WERI-Rb-1 (cell line): ENCODE data around the gene CASQ2.

Experiments
- DNase-seq: peaks from one replicate; pipeline ENCODE4 v3.0.0-alpha.2; 2020
- H3K27ac ChIP-seq: fragments of 250-450 bp; sonication (Bioruptor Pico); 2 replicates; pipeline ENCODE4 v1.5.1; 2020; ENCODE audit warnings: mild to moderate bottlenecking, moderate library complexity
- H3K27me3 ChIP-seq: fragments of 250-450 bp; sonication (Bioruptor Pico); 2 replicates; pipeline ENCODE4 v1.5.1; 2021; ENCODE audit warnings: mild to moderate bottlenecking, low read depth, moderate library complexity; ENCODE audit not compliant: insufficient read depth, severe bottlenecking
- H3K36me3 ChIP-seq: fragments of 250-450 bp; sonication (Bioruptor Pico); 2 replicates; pipeline ENCODE4 v1.5.1; 2020; ENCODE audit warnings: mild to moderate bottlenecking, moderate library complexity
- H3K4me3 ChIP-seq: 2 replicates; pipeline ENCODE4 v1.5.1; 2011; ENCODE audit warnings: low read depth, mild to moderate bottlenecking, control low read depth, low read length
- H3K9me3 ChIP-seq: fragments of 250-450 bp; sonication (Bioruptor Pico); 2 replicates; pipeline ENCODE4 v1.5.1; 2021; ENCODE audit warnings: mild to moderate bottlenecking, moderate library complexity; ENCODE audit not compliant: severe bottlenecking
- TF ChIP-seq, protein P1 (sequence below): IDR thresholded peaks from 2 replicates; pipeline ENCODE4 v1.5.1; 2011; ENCODE audit warnings: low read depth, mild to moderate bottlenecking, control low read depth, inconsistent platforms, low read length

CASQ2 gene

DNA sequence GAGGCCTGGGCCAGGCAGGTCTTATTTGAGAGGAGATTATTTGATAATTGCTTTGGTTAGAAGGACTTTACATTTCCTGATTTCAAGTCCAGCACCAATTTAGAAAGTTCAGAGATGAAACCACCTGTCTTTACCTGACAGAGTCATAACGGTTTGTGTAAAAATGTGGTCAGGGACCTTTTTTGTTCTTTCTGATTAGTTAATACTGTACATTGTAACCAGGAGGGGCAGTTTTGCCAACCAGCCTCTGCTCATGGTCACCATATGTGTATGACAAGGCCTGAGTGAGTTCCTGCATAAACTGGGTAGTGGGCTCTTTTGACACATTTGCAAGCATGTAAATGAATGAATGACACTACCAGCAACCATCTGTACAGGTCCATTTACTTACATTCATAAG, 70.9 kb downstream of the CASQ2 start:
- TF ChIP-seq, protein P1, sequence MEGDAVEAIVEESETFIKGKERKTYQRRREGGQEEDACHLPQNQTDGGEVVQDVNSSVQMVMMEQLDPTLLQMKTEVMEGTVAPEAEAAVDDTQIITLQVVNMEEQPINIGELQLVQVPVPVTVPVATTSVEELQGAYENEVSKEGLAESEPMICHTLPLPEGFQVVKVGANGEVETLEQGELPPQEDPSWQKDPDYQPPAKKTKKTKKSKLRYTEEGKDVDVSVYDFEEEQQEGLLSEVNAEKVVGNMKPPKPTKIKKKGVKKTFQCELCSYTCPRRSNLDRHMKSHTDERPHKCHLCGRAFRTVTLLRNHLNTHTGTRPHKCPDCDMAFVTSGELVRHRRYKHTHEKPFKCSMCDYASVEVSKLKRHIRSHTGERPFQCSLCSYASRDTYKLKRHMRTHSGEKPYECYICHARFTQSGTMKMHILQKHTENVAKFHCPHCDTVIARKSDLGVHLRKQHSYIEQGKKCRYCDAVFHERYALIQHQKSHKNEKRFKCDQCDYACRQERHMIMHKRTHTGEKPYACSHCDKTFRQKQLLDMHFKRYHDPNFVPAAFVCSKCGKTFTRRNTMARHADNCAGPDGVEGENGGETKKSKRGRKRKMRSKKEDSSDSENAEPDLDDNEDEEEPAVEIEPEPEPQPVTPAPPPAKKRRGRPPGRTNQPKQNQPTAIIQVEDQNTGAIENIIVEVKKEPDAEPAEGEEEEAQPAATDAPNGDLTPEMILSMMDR: no peak
- DNase-seq: no peak
- Histone ChIP-seq H3K27me3 (no peaks in the 10 kb centered on the region), H3K27ac (no peak overlapping the region), H3K9me3 (no peaks in the 10 kb centered on the region), H3K4me3 (no peak overlapping the region), H3K36me3 (no peaks in the 10 kb centered on the region)

DNA sequence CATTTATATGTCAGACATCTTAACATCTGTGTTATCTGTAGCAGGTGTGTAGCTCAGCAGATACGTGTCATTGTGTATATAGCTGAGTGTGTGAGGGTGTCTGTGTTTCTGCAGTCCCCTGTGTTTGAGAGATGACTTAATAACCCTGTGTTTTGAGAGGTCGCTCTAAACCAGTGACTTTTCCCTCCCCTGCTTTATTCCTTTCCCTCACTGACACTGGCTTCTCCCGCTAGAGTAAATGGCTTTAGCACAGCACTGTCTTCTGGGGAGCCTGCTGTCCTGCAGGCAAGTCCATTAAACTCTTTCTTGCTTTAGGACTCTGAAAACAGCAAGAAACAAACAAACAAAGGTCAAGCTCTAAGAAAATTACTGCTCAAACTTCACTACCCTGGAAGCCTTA, 73.7 kb downstream of the CASQ2 start:
- H3K9me3 ChIP-seq: no peaks in the 10 kb centered on the region
- DNase-seq: no peak
- H3K27me3 ChIP-seq: no peaks in the 10 kb centered on the region
- H3K36me3 ChIP-seq: no peaks in the 10 kb centered on the region; the same call in 1 of the 2 replicates
- H3K27ac ChIP-seq: no peak overlapping the region
- no peak overlapping the region for H3K4me3 ChIP-seq
- TF ChIP-seq, protein P1: no peak

DNA sequence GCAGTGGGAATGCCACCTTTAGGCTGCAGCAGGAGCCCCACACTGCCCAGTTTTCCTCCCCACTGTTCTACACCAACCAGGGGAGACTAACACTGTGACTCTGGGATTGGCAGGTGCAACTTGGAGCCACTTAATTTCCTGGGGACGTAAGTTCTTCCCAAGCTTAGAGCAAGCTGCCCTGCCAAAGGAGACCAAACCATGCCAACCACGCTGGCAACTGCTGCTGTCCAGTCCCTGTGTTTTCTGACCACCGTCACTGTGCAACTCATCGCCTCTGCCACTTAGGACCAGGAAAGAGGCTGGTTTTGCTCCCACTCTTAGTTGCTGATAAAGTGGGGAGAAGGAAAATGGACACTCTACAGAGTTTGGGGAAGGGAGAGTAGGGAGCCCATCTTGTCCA, 76.3 kb downstream of the CASQ2 start:
- no peak for DNase-seq
- H3K4me3 ChIP-seq: no peak overlapping the region
- no peak overlapping the region for H3K27ac ChIP-seq
- TF ChIP-seq, protein P1: no peak
- no peaks in the 10 kb centered on the region; the same call in 1 of the 2 replicates for H3K36me3 ChIP-seq
- no peaks in the 10 kb centered on the region for H3K9me3 ChIP-seq
- H3K27me3 ChIP-seq: no peaks in the 10 kb centered on the region

DNA sequence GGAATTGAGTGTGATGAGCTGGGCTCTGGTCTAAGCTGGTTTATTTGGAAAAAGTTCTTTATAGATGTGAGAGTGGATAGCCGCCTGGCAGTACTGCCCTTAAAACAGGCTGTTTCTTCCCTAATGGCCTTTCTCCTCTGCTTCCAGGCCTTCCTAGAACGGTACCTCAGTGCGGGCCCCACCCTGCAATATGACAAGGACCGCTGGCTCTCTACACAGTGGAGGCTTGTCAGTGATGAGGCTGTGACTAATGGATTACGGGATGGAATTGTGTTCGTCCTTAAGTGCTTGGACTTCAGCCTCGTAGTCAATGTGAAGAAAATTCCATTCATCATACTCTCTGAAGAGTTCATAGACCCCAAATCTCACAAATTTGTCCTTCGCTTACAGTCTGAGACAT, 77.5 kb downstream of the CASQ2 start:
- H3K36me3 ChIP-seq: no peaks in the 10 kb centered on the region; the same call in 1 of the 2 replicates
- H3K4me3 ChIP-seq: no peak overlapping the region
- no peak overlapping the region for H3K27ac ChIP-seq
- TF ChIP-seq, protein P1: no peak
- no peak for DNase-seq
- no peaks in the 10 kb centered on the region for H3K27me3 ChIP-seq
- no peaks in the 10 kb centered on the region for H3K9me3 ChIP-seq

DNA sequence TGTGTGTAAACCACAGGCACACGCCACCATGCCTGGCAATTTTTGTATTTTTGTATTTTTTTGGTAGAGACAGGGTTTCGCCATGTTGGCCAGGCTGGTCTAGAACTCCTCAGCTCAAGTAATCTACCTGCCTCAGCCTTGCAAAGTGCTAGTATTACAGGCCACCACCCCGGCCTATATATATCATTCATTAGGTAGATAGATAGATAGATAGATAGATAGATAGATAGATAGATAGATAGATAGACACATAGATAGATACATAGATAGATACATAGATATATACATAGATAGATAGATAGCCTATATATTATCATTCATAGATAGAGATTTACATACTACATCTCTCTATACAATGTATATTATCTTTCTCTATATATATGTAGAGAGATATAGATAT, 80.8 kb downstream of the CASQ2 start:
- H3K27me3 ChIP-seq: no peaks in the 10 kb centered on the region
- H3K4me3 ChIP-seq: no peak overlapping the region
- TF ChIP-seq, protein P1: no peak
- DNase-seq: no peak
- no peaks in the 10 kb centered on the region; the same call in 1 of the 2 replicates for H3K36me3 ChIP-seq
- no peaks in the 10 kb centered on the region for H3K9me3 ChIP-seq
- H3K27ac ChIP-seq: no peak overlapping the region

DNA sequence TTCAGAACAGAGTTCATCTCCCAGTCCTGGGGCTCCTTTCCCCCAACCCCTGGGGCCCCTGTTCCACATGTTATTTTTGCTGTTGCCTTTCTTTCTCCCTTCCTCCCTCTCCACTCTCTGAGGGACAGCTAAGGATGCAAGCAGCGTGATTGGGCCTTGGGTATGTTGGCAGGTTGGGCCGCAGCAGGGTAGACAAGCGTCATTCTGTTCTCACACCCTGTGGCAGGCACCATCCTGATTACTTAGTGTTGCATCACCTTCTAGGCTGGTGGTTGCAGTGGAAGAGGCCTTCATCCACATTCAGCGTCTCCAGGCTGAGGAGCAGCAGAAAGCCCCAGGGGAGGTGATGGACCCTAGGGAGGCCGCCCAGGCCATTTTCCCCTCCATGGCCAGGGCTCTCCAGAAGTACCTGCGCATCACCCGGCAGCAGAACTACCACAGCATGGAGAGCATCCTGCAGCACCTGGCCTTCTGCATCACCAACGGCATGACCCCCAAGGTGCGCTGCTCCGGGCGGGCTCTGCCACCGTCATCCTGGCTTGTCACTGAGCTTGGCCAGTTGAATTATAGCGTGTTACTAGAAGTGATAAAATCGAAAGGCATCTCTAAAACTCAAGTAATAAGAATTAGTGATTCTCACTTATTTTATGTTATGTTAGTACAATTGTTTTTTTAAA, 83.3 kb downstream of the CASQ2 start:
- Histone ChIP-seq H3K27ac (no peak overlapping the region), H3K4me3 (no peak overlapping the region), H3K36me3 (no peaks in the 10 kb centered on the region; the same call in 1 of the 2 replicates), H3K27me3 (no peaks in the 10 kb centered on the region), H3K9me3 (no peaks in the 10 kb centered on the region)
- TF ChIP-seq, protein P1: no peak
- no peak for DNase-seq
